ENCODE results near the gene TLR3.
"Not testable (repeated sequence)": the region's sequence is repeated elsewhere in the genome, so short reads cannot be mapped to it uniquely, and the experiment has no call there.

The TLR3 gene

DNA sequence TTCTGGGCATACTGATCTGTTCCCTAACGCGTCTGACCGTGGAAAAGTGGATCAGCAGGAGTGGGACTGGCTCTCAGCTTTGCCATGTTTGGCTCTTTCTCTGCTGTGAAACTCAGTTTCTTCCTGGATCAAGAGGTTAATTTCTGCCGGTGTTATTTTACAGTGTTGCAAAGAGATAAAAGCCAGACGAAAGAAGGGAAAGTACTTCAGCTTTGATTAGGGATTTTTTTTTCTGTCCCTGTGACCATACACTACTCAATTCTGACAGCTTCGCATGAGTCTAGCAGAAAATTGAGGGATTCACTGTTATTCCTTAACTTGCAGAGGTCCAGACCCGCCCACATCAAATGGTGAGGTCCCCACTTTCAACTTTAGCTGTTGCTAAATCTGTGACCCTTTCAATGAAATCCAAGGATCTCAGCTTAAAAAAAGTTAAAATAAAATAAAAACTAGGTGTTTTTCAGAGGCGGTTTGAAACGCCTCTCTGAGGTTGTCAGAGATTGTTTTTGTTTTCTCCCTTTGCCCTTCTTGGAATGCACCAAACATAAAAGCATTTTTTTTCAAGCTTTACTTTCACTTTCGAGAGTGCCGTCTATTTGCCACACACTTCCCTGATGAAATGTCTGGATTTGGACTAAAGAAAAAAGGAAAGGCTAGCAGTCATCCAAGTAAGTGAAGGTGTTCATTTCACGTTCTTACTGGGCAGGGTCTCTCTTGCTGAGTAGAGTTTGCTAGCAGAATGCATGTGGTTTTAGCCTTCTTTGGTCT lies at the start of gene TLR3:
TSS of gene TLR3 (plus strand) at position 576 of the 768 bp plus-strand sequence. CDS start 7,464 bp downstream, outside the sequence.
- DNase-seq, result no peak

- DNase-seq, result no peak
Observed at GRCh38 chr4:186019269-186019668, 49.7 kb upstream of the TLR3 start.

DNA sequence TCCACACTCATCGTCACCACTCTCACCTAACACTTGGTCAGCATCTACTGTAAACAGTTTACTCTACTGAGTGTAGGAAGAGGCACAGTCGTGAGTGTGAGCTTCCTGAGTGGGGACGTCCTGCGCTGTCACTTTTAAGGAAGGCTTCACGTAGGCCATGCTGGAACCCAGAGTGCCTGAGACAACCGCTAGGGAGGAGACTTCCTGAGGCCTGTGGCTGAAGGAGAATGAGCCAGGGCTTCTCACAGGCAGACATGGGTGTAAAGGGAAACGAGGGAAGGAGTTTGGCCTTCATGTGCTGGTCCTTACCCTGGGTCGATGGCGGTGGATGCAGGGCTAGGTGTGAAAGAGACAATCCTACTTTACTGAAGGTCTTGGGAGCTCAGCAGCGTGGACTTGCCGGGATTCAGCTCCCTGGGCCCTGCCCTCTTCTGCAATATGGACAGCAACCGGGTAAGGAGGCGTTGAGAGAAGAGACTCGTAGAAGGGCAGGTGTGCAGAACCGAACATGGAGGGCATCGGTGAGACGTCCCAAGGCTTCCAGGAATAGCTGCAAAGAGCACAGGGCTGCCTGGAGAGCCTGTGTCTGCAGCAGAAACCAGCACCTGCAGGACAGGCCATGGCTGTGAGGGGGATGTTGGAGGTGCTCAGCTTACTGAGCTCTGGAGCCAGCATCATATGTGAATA lies 48.7 kb upstream of the TLR3 start:
- no peak for DNase-seq

DNA sequence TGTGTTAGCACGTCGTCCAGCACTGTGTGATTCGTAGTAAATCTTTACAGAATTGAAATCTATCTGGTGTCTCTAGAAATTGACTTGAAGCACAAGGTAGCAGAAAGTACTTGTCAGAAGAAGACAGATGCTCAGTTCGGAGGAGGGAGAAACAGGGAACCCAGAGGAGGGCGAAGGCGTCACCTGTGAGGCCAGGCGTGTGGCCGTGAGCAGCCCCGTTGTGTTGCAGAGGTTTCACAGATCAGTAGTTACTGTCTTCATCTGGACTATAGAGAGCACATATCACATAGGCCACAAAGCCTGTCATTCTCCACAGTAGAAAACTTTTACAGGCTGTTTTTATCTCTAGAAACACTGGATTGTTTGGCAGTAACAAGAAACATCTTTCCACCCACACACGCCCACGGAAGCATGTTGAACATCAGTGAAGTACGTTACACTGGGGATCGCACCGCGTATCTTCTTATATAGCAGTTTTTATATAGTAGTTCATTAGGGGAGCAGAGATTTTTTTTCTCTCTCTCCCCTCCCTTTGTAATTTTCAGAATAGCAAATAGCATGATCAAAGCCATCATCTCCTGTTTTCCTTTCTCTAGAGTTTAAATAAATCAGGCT lies 48.1 kb upstream of the TLR3 start:
- no peak for DNase-seq

- DNase-seq, result no peak
Observed at GRCh38 chr4:186021461-186022167, 47.3 kb upstream of the TLR3 start.

DNA sequence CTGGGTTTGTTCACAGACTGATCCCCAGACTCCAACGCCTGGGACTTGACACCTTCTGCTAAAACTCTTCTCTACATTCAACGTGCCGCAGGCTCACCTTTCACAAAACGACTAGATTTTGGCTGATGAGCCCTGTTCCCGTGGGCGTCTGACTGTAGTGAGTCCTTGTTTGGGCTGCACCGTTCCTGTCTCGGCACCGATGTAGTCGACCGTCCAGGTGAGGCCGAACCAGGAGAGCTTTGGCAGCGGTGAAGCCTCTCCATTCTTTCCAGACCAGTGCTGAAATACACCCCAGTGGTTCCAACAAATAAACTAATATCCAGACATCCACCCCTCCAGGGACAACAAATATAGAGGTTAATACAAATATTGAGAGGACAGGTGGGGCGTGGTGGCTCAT lies 45.0 kb upstream of the TLR3 start:
- no peak for DNase-seq

DNA sequence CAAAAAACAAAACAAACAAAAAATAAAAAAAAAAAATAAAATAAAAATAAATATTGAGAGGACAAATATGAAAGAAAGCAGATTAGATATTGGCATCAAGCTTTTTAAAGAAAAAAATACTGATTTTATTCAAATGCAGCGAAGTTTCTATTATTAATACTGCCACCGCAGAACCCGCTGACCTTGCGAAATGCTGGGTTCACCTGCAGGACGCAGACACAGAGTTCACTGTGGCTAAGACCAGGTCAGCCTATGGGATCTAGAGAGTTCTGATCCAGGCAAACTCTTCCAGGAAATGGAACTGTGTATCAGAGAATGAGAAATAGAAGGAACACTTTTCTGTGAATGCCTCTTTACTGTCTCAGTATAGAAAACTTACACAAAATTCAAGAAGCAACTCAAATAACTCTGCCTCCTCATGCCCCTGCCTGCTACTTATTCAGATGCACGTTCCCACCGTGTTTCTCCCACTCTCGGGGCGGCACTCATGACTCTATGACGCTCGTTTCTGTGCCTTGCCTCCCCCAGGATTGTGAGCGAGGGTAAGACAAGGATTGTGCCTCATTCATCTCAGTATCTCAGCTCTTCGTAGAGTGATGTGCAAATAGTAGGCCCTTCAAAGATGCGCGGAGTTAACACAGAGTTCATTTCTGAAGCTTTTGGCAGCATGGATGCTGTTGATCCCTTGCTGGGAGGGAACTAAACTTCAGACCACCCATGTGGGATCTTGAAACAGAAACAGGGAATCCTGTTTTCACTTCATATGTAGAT lies 44.1 kb upstream of the TLR3 start:
- no peak for DNase-seq

DNA sequence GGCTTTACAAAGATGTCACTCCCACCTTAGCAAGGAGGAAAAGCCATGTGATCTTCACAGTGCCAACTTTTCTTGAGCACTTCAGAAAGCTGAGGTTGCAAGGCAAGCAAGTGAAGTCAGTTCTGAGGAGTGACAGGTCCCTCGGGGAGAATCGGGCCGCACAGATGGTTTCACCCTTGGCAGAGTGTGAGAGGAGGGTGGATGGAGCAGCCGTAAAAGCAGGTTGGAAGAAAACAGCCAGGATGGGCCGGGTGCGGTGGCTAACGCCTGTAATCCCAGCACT lies 43.6 kb upstream of the TLR3 start:
- no peak for DNase-seq

DNA sequence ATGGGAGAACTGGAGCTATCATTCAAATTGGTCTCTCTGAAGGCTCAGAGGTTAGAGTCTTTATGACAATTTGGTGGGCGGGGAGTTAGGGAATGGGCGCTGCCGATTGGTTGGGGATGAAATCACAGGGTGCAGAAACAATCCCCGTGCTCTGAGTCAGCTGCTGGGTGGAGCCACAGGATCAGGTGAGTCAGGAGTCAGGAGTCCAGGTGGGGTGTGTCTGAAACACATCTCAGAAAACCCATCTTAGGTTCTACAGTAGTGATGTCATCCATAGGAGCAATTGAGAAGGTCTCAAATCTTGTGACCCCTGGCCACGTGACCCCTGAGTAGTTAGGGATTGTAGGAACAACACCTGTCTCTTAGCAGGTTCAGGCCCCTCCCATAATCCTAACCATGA lies 41.6 kb upstream of the TLR3 start:
- DNase-seq, result no peak

- no peak for DNase-seq
Observed at GRCh38 chr4:186029571-186030398, 39.2 kb upstream of the TLR3 start.

DNA sequence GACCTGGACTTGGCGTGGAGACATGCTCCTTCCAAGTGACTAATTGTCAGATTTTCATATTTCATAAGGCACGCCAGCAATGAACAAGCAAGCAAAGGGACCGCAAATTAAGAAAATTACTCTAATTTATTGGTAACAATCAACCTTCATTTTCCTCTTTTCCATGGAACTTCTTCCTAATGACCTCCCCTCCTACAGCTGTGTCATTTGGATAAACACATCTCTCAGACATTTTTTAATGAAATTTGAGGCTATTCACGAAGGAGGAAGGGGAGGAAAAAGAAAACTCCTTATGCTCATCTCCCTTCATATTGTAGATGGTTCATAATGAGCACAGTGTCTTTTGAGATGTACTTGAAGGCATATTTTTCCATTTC lies 38.6 kb upstream of the TLR3 start:
- no peak for DNase-seq

- DNase-seq, result no peak
Observed at GRCh38 chr4:186030795-186031194, 38.2 kb upstream of the TLR3 start.

GRCh38 chr4:186032259-186032658 lies 36.7 kb upstream of the TLR3 start:
- no peak for DNase-seq

GRCh38 chr4:186033027-186033426 lies 35.9 kb upstream of the TLR3 start:
- no peak for DNase-seq

DNA sequence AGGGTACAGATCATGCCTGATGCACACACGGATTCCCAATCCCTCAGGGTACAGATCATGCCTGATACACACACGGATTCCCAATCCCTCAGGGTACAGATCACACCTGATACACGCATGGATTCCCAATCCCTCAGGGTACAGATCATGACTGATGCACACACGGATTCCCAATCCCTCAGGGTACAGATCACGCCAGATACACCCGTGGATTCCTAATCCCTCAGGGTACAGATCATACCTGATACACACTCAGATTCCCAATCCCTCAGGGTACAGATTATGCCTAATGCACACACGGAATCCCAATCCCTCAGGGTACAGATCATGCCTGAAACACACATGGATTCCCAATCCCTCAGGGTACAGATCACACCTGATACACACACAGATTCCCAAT lies 34.3 kb upstream of the TLR3 start:
- DNase-seq, result not testable (repeated sequence)

GRCh38 chr4:186036976-186037581 lies 31.9 kb upstream of the TLR3 start:
- no peak for DNase-seq

DNA sequence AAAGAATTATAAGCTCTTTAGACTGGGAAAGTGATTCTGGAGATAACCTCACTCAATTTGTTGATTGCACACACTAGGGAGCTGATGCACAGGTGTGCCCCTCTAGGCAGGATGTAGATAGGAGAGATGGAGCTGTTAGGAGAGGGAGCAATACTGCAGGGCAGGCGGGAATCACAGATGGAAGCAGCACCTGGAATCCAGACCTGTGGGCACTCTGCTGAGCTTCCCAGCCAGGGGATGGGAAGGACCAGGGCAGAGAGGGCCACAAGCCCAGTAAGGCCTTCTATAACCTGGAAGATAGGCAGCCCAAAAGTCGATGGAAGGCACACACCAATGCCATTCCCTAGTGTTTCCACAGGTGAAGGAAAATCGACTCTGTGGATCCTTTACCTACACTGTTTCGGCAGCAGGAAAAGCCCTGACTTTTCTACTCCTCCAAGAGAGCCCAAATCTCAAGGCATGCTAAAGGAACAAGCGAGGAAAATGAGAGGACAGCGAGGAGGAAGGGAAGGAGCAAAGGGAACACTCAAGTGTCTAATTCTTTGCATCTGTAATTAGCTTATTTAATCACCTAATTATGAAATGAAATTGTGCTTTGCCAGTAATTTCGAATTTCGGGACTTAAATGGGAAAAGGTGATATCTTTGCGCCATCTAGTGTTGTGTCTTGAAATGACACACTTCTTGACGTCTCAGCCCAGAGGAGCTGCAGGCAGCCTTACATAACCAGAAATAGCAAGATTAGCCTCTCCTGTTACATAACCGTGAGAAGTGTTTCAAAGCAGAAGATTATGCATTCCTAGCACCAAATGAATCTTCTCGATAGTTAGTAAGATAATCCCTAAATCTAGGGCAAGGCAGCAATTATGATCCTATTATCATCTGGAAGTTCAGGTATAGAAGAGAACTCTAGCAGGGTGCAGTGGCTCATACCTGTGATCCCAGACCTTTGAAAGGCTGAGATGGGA lies 31.0 kb upstream of the TLR3 start:
- no peak for DNase-seq

DNA sequence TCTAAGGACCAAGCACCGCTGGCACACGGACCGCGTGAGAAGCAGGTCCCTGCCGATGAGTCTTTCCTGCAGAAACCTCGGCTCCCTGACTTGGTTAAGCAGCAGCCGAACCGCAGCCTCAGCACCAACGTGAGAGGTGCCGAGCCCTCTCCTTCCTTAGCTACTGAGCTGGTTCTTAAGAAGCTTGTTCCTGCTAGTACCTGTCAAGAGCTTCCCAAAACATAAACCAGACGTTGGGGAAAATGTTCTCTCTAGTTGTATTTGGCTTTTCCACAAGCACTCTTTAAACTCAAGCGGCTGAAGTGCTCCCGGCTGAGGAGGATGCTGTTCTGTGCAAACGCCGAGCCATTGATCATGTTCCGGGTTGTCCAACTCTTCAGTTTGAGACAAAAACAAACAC lies 29.3 kb upstream of the TLR3 start:
- DNase-seq, result no peak

DNA sequence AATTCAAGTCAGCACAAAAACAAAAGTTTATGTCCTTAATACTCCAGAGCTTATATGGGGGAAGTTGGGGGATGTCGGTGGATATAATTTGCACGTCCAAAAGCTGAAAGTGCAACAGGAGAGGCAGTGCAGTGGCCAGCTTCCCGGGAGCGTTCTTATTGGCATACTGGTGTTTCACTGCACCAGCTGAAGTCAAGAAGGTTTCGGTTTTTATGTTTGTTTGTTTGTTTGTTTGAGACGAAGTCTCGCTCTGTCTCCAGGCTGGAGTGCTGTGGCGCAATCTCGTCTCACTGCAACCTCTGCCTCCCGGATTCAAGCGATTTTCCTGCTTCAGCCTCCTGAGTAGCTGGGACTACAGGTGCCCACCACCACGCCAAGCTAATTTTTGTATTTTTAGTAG lies 28.6 kb upstream of the TLR3 start:
- no peak for DNase-seq

DNA sequence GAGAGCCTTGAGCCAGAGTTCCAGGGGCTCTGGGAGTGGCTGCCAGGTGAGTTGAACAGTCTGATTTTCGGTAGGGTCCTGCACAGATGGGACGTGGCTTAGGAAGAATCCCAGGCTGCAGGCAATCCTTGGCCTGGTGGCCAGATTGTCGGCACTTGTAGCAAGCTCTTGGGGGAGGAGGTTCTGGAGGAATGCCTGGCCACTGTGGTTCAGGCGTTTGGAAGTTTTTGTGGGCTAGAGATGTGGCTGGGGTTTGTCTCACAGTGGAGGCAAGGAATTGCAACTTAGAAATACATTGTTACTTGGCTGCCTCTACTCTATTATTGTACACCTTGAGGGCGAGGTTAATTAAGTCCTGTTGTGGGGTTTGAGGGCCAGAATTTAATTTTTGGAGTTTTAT lies 21.5 kb upstream of the TLR3 start:
- not testable (repeated sequence) for DNase-seq
